Mesodermal cell (in vitro differentiated cells): ENCODE measurements around the gene POU2AF2.
"Not testable (repeated sequence)": the region's sequence is repeated elsewhere in the genome, so short reads cannot be mapped to it uniquely, and the experiment has no call there.

Experiments
- H3K27ac ChIP-seq: 2 replicates; pipeline ENCODE4 v1.7.0; 2013; ENCODE audit warnings: mild to moderate bottlenecking, low read depth, low read length, moderate library complexity; ENCODE audit not compliant: severe bottlenecking
- H3K36me3 ChIP-seq: 2 replicates; pipeline ENCODE4 v1.7.1; 2013; ENCODE audit warnings: mild to moderate bottlenecking, low read length, moderate library complexity; ENCODE audit not compliant: control insufficient read depth, insufficient read depth
- H3K4me1 ChIP-seq: one replicate; pipeline ENCODE4 v1.7.1; 2013; ENCODE audit warnings: mild to moderate bottlenecking, low read length; ENCODE audit not compliant: insufficient read depth, control insufficient read depth, poor library complexity, severe bottlenecking
- H3K4me3 ChIP-seq: 2 replicates; pipeline ENCODE4 v1.7.0; 2013; ENCODE audit warnings: low read length, control low read depth, mild to moderate bottlenecking; ENCODE audit not compliant: insufficient read depth, poor library complexity, severe bottlenecking; ENCODE audit errors: extremely low read depth
- H3K9me3 ChIP-seq: 2 replicates; pipeline ENCODE4 v1.7.1; 2013; ENCODE audit warnings: mild to moderate bottlenecking, low read length, moderate library complexity; ENCODE audit not compliant: control insufficient read depth
- WGBS, 2 experiments: methylation state at CpG; one replicate each; pipeline ENCODE4 v1.1.5; 2013; ENCODE audit warnings: missing lambda C conversion rate in 2 of 2; ENCODE audit not compliant: insufficient coverage in 2 of 2; 5-methylcytosine and 5-hydroxymethylcytosine counted together

The POU2AF2 gene

DNA sequence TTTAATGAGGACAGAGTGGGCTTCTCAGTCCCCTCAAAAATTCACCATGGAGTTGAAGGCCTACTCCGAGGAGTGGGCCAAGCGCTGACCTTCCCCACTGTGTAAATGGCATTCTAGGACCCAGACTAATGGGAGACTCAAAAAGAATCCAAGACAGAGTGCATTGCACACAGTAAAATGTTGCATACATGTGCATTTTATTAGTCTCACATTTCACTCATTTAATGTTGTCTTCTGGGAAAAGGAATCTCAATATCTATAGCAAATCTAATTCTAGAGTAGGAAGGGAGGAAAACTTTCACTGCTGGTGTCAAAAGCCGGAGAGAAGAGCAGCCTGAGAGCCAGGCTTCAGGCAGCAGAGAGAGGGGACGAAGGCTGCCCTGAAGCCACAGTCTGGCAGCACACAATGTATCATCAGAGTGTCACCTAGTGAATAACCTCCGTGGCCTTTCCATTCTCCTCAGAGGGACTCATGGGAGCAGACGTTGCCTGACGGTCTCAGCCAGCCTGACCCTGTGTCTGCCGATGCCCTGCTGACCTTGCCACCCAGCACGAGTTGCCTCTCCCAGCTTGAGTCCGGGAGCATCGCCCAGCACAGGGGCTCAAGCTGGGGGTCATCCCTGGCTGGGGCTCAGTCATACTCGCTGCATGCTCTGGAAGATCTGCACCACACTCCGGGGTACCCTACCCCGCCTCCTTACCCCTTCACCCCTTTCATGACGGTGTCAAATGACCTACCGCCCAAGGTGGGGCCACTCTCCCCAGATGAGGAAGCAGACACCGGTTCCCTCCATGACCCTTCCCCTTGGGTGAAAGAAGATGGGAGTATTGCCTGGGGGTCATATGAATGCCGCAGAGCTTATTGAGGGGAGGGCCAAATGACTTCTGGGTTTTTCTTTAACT is 39.9 kb downstream of the POU2AF2 start:
- H3K4me1 ChIP-seq = no peaks in the 10 kb centered on the region
- H3K9me3 ChIP-seq = no peaks in the 10 kb centered on the region
- H3K36me3 ChIP-seq = no peaks in the 10 kb centered on the region
- 85 to 86% methylated on average over 12 to 13 of the region's 18 CpGs for WGBS, 2 experiments
- H3K27ac ChIP-seq = no peak overlapping the region
- H3K4me3 ChIP-seq = no peak overlapping the region

DNA sequence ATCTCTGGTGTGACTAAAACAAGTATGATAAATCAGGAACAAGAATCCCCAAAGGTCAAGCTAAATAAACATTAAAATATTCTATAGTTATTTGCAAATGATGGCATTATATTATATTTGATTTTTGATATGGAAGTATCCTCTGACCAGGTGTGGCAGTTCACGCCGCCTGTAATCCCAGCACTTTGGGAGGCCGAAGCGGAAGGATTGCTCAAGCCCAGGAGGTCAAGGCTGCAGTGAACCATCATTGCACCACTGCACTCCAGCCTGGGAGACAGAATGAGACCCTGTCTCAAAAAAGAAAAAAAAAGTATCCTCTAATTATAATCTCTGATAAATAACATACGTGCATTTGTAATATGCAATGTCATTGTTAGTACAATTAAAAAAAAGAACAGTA is 46.2 kb downstream of the POU2AF2 start:
- Histone ChIP-seq H3K36me3 (no peaks in the 10 kb centered on the region), H3K4me1 (no peaks in the 10 kb centered on the region), H3K4me3 (no peak overlapping the region), H3K27ac (no peak overlapping the region), H3K9me3 (no peaks in the 10 kb centered on the region)
- WGBS, 2 experiments = 100% methylated on average over 4 of the region's 5 CpGs; no CpG with 5 or more reads in 1 of the 2 experiments

DNA sequence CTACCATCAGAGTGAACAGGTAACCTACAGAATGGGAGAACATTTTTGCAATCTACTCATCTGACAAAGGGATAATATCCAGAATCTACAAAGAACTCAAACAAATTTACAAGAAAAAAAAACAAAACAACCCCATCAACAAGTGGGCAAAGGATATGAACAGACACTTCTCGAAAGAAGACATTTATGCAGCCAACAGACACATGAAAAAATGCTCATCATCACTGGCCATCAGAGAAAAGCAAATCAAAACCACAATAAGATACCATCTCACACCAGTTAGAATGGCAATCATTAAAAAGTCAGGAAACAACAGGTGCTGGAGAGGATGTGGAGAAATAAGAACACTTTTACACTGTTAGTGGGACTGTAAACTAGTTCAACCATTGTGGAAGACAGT is 46.9 kb downstream of the POU2AF2 start:
- H3K4me1 ChIP-seq, H3K4me3 ChIP-seq, H3K9me3 ChIP-seq, H3K27ac ChIP-seq, H3K36me3 ChIP-seq: not testable (repeated sequence)
- WGBS, 2 experiments = no CpG with 5 or more reads among the region's 1 CpG

DNA sequence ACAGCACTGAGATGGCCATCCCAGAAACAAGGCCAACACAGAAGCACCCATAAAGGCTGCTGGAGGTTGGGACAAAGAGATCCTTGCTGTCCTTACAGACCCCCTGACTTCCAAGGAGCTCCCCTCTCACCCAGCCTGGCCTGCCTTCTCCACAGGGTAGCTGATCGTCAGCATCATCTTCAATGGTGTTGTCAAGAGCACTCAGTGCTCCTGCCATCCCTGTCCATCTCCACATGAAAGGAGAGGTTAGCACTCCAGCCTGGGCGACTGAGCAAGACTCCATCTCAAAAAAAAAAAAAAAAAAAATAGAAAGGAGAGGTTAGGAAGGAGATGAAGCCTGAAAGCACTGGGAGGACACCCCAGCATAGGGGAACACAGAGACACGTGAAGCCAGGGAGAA is 50.7 kb downstream of the POU2AF2 start:
- Histone ChIP-seq H3K36me3 (no peaks in the 10 kb centered on the region), H3K27ac (no peak overlapping the region), H3K4me1 (peaks cover 4% of the 10 kb centered on the region), H3K9me3 (no peaks in the 10 kb centered on the region), H3K4me3 (no peak overlapping the region)
- 60 to 89% methylated on average over 1 of the region's 3 CpGs for WGBS, 2 experiments

DNA sequence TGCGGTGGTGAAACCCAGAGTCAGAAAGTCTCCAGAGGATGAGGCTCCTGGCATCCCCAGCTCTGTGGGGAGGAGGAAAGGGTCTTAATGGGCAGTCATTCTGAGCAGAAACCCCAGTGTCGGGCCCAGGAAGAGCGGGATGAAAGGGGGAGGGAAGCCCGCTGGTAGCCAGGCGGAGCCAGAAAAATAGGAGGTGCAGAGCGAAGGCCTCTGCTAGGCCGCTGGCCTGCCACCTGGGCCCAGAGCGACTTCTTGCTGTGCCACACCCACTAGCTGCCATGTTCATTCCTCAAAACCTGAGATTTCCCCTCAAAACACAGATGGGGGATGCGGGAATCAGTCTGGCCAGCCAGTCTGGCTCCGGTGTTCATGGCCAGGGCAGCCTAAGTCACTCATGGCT is 52.2 kb downstream of the POU2AF2 start:
- WGBS, 2 experiments = 93 to 97% methylated on average over 3 to 7 of the region's 10 CpGs
- Histone ChIP-seq H3K27ac (no peak overlapping the region), H3K4me1 (peaks cover 4% of the 10 kb centered on the region), H3K36me3 (no peaks in the 10 kb centered on the region), H3K4me3 (no peak overlapping the region), H3K9me3 (no peaks in the 10 kb centered on the region)

DNA sequence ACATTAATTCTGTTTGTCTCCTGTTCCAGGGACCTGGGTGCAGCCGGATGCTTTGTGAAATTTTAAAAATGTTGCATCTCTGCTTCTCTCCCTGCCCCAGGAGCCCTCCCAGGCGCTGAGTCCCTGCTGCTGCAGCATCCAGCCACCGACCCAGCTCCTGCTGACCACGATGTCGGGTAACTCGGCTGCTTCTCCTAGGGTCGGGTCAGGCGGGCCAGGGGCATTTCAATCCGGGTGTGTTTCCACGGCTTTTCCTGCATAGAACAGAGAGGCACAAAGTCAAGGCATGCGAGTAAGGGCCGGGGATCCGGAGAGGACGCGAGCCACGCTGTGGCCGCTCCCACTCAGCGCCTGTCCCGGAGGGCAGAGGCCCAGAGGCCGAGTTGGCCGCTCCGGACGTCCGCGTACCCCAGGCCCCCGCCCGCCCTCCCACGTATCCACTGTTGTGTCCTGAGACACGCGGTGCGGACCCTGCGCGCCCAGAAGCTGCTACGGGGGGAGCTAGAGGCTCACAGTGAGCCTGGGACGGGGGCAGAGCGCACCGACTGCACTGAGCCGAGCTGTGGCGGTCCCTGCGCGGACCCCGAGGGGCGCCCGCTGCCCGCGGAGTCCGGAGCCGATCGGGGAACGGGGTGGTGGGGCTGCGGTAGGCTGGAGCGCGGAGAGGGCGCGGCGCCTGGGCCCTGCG is 53.0 kb downstream of the POU2AF2 start, which contains the start of gene POU2AF3:
Gene POU2AF3 (plus strand): TSS at position 134 of the 688 bp plus-strand sequence. CDS start 36 bp downstream, at position 170.
- H3K4me1 ChIP-seq = peaks cover 4% of the 10 kb centered on the region
- 9 to 12% methylated on average over 23 to 45 of the region's 57 CpGs for WGBS, 2 experiments
- H3K4me3 ChIP-seq = peak within 1 kb of the TSS; percentile 55
- no peaks in the 10 kb centered on the region for H3K36me3 ChIP-seq
- H3K27ac ChIP-seq = no peak within 1 kb of the TSS
- no peaks in the 10 kb centered on the region for H3K9me3 ChIP-seq

DNA sequence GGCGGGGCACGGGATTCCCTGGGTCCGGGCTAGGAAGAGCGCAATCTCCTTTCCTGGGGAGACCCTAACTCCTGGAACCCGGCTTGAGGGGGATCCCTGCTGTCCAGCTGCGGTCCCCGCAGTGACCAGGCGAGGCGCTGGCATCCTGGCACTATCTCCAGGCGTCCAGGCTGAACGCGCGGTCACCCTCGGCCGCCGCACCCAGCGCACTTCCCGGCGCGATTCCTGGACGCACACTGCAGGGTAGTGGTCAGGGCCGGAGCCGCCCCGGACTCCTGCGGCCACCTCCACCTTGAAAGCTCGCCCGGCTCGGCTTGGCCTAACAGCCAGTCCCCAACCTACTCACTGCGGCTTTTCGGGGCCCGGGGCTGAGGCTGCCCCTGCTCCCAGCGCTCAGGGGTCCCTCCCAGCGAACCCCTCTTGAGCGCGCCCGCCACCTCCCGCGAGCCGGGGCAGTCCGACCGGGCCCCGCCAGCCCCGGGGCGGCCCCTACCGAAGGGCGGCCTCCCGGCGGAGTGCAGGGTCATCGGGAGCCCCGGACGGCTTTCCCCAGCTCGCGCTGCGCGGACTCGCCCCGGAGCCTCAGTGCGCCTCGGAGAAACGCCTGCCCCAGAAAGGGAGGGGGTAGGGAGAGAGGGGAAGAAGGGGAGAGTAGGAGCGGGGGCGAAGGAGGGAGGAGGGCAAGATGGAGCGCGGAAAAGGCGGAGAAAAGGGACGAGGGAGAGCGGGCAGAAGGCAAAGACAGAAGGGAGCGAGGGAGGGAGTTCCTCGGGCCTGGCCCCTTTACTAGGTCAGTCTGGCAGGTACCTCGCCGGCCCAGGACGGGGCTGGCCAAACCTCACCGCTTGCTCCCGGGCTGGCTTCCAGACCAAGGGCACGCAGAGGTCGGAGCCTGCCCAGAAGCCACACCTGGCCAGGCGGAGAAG is 53.8 kb downstream of the POU2AF2 start:
- Histone ChIP-seq H3K9me3 (no peaks in the 10 kb centered on the region), H3K4me1 (peaks cover 4% of the 10 kb centered on the region), H3K36me3 (no peaks in the 10 kb centered on the region), H3K27ac (no peak overlapping the region), H3K4me3 (peak overlapping the region; percentile 55)
- 2 to 3% methylated on average over 49 to 74 of the region's 77 CpGs for WGBS, 2 experiments

DNA sequence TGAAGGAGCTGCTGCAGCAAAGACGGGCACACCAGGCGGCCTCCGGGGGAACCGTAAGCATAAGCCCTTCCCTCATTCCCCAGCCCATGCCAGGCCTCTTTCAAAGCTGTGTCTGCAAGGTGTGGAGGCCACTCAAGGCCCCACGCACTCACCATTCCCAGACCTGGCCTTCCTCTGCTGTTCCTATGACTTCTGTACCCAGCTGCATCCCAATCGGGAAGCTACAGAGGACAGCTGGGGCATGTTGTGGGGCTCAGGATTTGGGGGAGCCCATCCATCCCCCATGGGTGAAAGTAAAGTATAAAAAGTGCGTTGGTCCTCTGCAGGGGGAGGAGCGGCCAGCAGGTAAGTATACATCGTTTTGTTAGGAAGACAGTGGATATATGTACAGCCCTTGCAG is 55.0 kb downstream of the POU2AF2 start:
- H3K4me1 ChIP-seq = peaks cover 4% of the 10 kb centered on the region
- no peaks in the 10 kb centered on the region for H3K36me3 ChIP-seq
- H3K9me3 ChIP-seq = no peaks in the 10 kb centered on the region
- 88 to 94% methylated on average over 5 to 6 of the region's 9 CpGs for WGBS, 2 experiments
- H3K4me3 ChIP-seq = no peak overlapping the region
- no peak overlapping the region for H3K27ac ChIP-seq

DNA sequence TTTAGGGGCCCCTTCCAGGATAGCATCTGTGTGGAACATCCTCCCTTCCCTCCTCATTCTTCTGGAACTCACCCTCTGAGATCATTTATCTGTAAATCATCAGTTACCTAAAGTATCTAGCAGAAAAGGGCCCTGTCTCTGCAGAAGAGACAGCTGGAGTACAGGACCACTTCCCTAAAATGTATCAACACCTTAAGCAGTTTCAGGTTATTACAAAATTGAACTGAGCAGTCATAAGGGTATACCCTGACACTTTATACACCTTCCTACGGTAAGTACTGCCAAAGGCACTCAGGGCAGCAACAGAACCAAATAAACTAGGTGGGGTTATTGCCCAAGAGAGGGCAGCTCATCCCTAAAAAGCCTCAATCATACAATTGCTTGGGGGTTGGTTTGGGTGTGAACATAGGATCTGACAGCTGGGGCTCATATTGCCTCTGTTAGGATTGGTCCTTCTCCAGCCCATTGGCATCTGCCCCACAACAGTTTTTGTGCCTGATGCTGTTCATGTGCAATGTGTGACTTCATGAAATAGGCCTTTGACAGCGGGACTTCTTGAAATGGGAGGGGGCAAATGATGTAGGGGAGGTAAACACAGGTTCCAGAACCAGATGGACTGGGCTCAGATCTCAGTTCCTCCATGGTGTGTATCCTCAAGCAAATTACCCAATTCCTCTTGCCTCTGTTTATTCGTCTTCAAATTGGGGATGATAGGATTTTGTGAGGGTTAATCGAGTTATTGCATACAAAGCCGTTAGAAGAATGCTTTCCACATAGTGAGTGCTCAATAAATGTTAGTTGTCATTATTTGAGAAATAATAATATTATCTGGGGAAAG is 55.7 kb downstream of the POU2AF2 start:
- no peak overlapping the region for H3K4me3 ChIP-seq
- 100% methylated on average over 1 of the region's 5 CpGs; no CpG with 5 or more reads in 1 of the 2 experiments for WGBS, 2 experiments
- peaks cover 4% of the 10 kb centered on the region for H3K4me1 ChIP-seq
- no peaks in the 10 kb centered on the region for H3K9me3 ChIP-seq
- no peaks in the 10 kb centered on the region for H3K36me3 ChIP-seq
- H3K27ac ChIP-seq = no peak overlapping the region

DNA sequence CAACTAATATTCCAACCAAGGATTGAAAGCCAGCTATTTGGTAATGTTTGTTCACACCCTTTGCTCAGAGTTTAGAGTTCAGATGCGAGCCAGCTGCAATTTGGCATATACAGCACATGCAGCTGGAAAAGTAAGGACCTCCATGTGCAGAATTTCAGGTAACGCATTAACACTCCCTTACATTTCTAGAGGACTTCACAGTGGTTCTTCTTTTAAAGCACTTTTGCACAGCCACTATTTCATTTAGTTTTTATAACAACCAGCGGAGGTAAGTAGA is 56.3 kb downstream of the POU2AF2 start:
- no peaks in the 10 kb centered on the region for H3K9me3 ChIP-seq
- no peak overlapping the region for H3K27ac ChIP-seq
- WGBS, 2 experiments = 92 to 100% methylated on average over 2 to 3 of the region's 3 CpGs

More for the DNA sequence above, 56.3 kb downstream of the POU2AF2 start:
- Histone ChIP-seq H3K4me3 (no peak overlapping the region), H3K36me3 (no peaks in the 10 kb centered on the region), H3K4me1 (peaks cover 4% of the 10 kb centered on the region)
